Activated CD4-positive, alpha-beta T cell treated with anti-CD3 and anti-CD28 coated beads for 24 hours (primary cell): ENCODE measurements around the gene TPSAB1.
"Not testable (repeated sequence)": the region's sequence is repeated elsewhere in the genome, so short reads cannot be mapped to it uniquely, and the experiment has no call there.

Experiments used
- DNase-seq, 2 donors: peaks; one replicate each; pipeline ENCODE4 v3.0.0-alpha.2; 2020; ENCODE audit warnings: low read depth in 2 of 2

TPSAB1 gene

DNA sequence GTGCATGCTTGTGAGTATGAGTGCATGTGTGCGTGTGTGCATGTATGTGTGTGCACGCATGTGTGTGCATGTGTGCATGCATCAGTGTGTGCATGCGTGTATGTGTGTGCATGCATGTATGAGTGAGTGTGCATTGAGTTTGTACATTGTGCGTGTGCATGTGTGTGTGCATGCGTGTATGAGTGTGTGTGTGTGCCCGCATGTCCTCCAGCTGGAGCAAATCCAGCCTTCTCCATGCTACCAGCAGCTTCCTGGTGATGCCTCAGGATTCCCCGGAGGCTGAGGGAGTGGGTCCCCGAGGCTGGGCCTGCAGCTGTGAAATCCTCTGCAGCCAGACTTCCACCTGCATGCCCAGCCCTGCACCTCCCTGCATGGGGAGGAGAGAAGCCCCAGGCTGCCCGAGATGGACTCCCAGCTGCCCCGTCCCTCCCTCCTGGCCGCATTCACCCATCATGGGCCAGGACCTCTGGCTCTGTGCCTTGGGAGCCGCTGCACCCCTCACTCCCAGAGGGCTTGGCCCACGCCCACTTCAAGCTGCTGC lies 24.7 kb downstream of the TPSAB1 start:
- no peak for DNase-seq

DNA sequence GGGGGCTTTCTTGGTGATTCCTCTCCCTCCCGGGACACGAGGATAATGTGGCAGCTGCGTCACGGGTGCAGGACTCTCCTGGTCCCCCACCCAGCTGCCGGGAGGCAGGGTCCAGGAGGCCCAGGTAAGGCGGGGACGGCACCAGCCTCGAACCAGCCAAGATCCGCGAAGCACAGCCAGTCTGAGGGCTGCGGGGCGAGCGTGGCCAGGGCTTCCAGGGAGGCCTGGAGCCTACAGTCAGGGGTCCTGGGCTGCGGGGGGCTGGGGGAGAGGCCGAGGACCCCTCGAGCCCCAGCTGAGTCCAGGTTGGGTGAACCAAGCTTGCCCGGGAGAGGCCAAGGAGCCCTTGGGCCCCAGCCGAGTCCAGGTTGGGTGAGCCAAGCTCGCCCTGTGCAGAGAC lies 25.3 kb downstream of the TPSAB1 start:
- DNase-seq = no peak

DNA sequence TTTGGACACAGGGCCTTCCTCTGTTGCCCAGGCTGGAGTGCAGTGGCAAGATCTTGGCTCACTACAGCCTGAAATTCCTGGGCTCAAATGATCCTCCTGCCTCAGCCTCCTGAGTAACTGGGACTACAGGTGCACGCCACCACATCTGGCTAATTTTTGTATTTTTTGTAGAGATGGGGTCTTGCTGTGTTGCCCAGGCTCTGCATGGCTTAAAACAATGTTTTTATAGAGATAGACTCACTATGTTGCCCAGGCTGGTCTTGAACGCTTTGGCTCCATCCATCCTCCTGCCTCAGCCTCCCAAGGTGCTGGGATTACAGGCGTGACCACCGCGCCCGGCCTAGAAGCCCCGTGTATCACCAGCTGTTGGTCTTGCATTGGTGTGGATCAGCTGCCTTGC lies 28.9 kb downstream of the TPSAB1 start:
- not testable (repeated sequence) for DNase-seq

DNA sequence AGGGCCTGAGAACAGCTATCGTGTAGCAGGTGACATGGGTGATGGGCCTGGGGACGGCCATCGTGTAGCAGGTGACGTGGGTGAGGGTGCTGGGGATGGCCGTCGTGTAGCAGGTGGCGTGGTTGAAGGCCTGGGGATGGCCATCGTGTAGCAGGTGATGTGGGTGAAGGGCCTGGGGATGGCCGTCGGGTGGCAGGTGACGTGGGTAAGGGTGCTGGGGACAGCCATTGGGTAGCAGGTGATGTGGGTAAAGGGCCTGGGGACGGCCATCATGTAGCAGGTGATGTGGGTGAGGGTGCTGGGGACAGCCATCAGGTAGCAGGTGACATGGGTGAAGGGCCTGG lies 30.8 kb downstream of the TPSAB1 start:
- DNase-seq = no peak

DNA sequence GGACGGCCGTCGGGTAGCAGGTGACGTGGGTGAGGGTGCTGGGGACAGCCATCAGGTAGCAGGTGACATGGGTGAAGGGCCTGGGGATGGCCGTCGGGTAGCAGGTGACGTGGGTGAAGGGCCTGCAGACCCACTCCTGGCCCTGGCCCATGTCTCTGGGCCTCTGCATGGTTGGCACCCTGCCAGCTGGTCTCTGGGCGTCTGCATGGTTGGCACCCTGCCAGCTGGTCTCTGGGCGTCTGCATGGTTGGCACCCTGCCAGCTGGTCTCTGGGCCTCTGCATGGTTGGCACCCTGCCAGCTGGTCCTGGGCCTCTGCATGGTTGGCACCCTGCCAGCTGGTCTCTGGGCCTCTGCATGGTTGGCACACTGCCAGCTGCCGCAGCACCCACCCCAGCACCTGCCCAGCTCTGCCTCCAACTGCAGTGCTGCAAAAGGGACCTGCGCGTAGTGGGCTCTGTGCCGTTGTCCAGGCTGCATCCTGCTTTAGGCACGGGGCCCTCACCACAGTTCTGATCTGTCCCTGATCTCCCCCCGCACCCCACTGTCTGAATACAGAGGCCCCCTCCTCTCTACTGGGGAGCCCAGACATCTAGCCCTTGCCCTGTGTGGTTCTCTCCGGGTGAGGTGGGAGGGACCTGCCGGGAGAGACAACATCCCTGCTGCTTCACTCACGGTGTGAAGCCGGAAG lies 31.4 kb downstream of the TPSAB1 start:
- not testable (repeated sequence) for DNase-seq

DNA sequence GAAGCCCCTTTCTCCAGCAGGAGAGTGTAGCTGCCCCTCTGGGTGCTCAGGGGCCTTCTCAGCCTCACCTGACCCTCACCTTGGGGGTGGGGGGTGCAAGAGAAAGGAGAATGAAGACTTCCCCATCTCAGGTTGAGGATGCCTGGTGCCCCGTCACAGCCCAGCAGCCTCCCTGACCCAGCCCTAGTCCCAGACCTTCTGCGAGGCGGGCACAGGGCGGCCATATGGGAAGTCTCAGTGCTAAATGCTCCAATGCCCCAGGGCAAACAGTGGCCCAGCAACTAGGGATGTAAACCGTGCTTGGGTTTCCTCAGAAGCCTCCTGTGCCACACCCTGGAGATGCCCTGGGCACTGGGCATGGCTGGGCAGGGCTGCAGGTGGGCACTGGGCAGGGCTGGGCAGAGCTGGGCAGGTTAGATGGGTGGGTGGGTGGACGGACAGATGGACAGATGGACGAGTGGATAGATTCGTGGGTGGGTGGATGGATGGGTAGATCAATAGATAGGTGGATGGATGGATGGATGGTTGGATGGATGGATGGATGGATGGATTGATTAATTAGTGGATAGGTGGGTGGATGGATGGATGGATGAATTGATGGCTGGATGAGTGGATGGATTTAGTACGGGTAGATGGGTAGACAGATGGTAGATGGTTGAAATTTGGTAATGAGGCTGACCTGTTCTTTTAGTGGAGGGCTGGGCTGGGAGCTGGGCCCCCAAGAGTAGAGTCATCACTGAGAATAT lies 32.1 kb downstream of the TPSAB1 start:
- DNase-seq = no peak

DNA sequence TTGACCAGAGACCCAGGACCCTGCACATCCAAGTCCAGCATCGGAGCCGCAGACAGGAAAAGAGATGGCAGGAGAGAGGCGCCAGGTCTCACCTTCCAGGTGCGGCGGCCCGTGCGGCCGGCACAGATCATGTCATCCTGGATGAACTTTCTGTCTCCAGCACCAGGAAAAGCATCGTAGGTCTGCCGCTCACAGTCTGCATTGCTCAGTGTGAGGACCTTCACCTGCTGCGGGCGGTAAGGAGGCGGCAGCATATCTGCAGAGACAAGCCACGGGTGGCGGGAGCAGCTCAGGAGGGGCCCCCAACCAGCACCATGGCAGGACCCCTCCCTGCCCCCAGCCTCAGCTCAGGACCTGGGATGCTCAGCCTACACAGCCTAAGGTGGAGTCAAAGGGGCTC lies 33.3 kb downstream of the TPSAB1 start:
- DNase-seq = no peak

DNA sequence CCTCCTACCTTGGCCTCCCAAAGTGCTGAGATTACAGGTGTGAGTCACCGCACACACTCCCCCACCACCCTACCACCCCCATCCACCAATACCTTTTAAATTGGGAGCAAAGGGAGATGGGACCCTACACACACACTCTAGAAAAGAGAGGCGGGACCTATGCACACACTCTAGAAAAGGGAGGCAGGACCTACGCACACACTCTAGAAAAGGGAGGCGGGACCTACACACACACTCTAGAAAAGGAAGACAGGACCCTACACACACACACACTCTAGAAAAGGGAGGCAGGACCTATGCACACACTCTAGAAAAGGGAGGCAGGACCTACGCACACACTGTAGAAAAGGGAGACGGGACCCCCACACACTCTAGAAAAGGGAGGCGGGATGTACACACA lies 34.3 kb downstream of the TPSAB1 start:
- DNase-seq = no peak

DNA sequence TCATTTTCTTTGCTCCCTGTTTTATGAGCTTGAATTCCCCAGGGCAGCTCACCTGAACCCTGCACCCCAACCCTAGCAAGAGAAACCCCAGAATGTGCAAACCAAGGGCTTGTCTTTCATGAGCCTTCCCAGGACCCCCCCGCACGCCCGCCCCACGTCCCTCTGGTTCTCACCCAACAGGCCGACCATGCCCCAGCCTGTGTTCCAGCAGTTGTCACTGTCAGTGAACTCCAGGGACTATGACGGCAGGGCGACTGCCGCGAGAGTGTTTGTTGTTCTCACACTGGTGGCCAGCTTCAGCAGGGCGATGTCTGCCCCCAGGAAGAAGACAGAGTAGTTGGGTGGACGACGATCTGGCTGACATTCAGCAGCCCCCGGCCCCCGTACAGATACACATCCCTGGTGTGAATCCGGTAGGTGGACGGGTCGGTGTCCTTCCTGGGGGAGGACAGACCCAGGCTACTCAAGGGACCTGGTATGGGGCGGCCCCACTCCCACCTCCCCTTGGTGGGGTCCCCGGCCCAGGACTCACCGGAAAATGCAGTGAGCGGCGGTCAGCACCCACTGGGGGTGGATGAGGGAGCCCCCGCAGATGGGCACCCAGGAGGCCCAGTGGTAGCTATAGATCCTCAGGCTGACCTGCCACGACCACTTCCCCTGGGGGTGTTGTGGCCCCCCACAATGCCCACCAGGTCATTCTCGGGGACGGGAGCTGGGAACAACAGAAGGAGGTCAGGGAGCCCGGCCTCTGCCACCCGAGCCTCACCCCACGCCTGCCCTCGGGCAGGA lies 35.5 kb downstream of the TPSAB1 start:
- no peak for DNase-seq

DNA sequence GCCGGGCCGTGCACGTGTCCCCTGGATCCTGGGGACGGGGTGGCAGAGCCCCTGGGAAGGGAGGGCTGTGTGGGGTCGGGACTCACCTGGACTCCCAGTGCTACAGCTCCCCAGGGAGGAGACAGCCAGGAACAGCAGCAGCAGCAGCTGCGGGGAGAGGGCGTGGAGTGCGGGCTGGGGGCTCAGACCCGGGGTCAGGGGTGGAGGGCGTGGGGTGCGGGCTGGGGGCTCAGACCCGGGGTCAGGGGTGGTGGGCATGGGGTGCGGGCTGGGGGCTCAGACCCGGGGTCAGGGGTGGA lies 36.0 kb downstream of the TPSAB1 start:
- DNase-seq = no peak

DNA sequence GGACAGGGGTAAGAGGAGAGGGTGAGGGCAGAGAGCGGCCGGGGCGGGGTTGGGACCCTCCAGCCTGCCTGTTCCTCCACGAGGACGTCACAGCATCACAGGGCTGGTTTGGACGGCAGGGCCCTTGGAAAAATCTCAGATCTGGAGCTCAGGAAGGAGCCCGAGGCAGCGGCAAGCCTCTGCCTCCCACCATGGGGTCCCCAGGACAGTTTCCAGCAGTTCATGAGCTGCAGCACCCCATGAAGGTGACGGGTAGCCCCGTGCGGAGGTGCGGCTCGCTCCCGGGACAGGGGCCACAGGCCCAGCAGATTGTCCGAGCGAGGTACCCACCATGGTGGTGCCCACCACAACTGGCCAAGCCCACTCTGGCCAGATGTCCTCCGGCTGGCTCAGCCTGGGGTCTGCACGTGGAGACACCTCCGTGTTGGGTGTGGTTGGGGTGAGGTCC lies 36.7 kb downstream of the TPSAB1 start:
- no peak for DNase-seq

DNA sequence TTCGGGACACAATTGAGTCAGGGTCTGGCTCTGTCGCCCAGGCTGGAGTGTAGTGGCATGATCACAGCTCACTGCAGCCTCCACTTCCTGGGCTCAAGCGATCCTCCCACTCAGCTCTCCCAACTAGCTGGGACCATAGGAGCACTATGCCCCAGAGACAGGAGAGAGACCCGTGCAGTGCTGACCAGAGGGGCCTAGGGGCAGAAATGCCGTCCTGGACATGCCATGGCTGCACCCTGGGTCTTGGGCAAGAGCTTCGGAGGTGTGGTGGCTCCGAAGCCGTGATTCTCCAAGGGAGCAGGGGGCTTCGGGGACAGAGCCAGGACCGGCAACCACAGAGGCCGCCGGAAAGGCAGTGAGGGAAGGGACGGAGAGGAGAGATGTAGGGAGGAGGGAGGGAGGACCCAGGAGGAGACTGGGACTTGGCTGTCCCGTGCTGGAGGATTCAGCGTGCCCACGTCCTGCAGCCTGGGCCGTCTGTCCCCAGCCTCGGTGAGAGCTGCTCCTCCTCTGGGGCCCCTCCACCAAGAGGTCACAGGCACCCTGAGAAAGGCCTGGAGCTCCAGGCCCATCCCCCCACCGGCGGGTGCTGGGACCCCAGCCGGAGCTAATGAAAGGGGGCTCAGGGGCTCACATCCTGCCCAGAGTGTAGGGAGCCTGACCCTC lies 37.2 kb downstream of the TPSAB1 start:
- no peak for DNase-seq

DNA sequence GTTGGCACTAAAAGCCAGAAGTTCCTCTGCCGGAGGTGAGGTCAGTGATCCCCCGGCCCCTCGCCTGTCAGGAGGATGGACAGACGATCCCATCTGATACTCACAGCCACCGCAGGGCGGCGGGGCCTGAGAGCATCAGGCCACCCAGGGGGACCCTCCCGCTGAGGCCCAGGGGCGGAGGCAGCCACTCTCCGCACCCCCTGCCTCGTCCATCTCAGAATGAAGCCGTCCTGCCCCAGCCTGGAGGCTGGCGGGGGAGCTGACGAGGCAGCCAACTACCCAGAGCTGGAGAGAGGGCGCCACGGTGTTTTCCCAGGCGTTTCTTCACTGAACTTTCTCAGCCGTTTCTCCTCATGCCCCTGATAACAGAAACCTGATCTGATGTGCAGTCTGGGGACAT lies 38.0 kb downstream of the TPSAB1 start:
- DNase-seq = no peak

DNA sequence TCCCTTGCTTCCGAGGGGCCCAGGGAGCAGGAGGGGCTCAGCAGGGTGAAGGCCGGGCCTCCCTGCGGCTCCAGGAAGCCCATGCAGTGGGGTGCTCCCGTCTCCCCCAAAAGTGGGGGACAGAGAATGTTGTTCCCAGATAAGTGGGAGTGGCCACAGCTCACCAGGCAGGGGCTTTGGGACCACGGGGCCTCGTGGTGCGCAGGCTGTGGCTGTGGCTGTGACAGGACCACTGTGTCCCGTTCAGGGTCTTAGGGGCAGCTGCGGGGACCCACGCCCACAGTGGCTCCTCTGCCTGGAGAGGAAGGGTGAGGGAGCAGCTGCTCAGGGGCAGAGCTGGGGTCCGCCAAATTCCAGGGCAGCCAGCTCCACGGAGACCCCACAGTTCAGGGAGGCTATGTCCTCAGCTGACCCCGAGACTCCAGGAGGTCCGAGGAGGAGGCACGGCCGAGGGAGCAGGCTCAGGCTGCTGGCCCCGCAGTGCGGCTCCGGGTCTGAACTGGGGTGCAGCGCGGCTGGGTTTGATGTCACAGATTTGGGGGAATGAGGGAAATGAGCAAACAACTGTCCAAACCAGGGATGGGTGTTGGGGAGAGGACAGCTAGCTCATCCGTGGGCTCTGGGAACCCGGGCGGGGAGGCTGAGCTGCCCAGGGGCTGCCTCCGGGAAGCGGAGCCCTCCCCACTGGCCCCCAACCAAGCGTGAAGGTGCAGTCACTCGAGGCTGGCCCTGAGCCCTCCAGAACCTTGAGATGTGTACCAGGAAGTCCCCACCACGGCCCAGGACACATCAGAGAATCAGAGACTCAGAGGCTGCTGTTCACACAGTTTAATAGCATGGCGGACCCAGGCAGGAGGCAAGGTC lies 38.8 kb downstream of the TPSAB1 start:
- no peak for DNase-seq

DNA sequence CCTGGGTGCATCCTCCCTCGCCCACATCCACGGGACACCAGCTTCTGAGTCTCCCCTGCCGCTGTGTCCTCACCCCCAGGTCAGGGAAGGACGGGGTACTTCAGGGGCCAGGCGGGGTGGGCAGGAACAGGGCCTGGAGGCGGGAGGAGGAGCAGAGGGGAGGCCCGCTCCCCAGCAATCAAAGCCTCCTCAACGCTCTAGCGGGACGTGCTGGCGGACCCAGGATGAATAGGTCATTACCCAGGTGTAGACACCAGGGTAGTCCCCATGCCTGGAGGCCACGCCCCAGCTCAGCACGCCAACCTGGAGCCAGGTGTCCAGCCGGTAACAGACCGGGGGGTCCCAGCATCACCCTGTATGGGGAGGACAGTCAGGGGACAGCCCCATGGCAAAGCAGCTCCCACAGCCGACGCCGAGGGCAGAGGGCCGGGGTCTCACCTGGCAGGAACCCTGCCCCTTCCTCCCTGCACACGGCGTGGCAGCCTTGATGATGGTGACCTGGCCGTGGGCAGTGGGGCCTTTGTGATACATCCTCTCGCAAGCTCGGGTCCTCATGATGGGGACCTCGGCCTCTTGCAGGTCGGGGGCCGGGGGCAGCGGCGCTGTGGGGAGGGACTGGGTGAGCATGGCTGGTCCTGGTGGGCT lies 39.6 kb downstream of the TPSAB1 start:
- no peak for DNase-seq

DNA sequence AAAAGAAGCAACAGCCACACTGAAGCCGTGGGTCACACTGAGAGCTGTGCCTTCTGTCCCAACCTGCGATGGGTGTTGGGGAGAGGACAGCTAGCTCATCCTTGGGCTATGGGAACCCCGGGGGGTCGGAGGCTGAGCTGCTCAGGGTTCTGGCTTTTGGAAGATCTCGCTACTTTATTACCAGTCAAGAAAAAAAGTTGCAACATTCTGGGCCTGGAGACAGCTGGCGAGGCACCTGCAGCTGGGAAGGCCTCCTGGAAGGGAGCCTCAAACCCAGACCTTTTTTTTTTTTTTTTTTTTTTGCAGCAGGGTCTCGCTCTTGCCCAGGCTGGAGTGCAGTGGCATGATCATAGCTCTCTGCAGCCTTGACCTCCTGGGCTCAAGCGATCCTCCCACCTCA lies 40.3 kb downstream of the TPSAB1 start:
- DNase-seq = no peak

DNA sequence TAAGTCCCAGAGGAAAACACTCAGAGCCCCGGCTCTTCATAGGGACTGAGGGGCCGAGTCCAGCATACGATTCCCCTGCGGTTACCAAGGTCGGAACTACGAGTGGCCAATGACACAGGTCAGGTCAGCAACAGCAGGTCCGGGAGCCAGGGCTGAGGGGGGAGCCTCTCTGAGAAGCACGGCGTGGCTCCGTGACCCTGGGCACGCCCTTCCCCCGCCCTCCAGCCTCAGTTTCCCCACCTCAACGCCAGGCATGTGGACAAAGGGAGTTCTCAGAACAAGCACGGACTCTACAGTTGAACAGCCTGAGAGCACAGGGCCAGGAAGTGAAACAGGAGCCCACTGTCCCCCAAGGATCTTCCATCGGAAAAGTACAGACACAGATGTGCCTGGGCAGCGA lies 41.0 kb downstream of the TPSAB1 start:
- DNase-seq = no peak

DNA sequence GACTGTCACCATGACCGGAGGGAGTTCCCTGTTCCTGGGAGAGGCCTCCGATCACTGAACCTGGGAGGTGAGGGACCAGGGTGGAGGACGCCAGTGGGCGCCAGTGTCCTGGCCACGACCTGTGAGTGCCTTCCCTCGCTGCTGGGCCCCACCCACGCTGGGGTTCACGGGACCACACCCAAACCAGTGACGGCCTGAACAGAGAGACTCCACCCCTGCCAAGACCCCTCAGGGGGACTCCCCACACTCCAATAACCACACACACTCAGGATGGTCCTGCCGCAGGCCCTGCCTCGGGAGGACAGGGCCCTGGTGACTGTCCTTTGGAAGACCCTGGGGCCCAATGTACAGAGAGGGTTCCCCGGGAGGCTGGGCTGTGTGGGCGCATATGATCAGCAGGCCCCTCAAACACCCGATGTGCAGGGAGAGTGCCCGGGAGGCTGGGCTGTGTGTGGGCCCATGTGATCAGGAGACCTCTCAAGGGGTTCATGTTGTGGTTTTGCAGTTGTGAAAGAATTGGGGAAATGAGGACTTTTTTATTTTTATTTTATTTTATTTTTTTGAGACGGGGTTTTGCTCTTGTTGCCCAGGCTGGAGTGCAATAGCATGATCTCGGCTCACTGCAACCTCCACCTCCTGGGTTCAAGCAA lies 41.9 kb downstream of the TPSAB1 start:
- no peak for DNase-seq

DNA sequence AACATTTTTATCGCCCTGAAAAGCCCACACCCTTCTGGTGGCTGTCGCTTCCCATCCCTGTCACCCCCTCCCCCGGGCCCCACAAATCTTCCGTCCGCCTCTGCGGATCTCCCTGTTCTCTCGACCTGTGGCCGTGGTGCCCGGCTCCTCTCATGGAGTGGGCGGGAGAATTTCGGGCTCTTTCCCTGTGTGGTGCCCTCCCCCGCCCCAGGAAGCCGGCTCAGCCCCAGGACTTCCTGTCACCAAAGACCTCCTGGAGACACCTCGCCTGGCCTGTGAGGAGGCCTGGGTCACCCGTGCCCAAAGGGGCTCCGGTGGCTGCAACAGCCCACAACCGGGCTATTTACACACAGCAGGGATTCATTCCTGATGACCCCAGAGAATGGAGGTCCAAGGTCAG lies 42.8 kb downstream of the TPSAB1 start:
- DNase-seq = no peak

DNA sequence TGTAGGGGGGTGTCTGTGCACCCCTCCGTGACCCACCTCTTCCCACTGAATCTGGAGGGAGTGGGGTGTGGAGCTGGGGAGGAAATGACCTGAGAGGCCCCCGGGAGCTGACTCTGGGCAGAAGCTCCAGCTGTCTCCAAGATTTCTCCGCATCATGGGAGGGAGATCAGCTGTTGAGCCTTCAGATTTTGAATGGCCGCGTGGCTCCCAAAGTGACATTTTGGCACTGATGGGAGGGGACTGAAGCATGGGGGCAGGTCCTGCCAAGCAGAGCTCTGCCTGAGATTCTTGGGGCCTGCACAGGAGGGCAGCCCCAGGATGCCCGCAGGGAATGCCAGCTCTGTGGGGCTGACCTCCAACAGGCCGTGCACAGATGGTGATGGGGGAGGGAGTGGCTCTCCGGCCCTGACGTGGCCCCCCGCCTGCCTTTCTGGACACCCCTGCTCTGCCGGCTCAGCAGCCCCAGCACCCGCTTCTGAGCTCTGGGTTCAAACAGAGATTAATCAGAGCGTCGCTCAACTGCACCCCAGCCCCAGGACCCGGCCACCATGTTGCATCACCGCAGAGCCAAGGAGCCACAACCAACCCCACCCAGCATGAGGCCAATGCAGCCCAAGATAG lies 43.6 kb downstream of the TPSAB1 start:
- no peak for DNase-seq
